Activated T-cell treated with anti-CD3 and anti-CD28 coated beads, Interleukin-2, amount 50 U/mL, for 72 hours (primary cell): ENCODE data around the gene CALY. TPM values are rescaled to one million over a fixed set of nuclear protein-coding genes. Genes with fewer than 3 reads are reported as not detected.
A peak's percentile ranks its signal among the peaks of the same experiment; 100 is the strongest.

Experiments used
- ATAC-seq, 2 donors: fragments of 150-1000 bp; cut with Tn5 transposase; replicated peaks in 1 of 2; 2 replicates each; pipeline ENCODE4 v1.10.0; 2021; ENCODE audit warnings: moderate library complexity in 2 of 2, mild to moderate bottlenecking in 1 of 2
- DNase-seq, 2 donors: peaks; one replicate each; pipeline ENCODE4 v3.0.0; 2021 to 2022; ENCODE audit warnings: mixed read lengths in 1 of 2
- H3K27ac Mint-ChIP-seq: one replicate; pipeline ENCODE4 v1.8.0; 2022; ENCODE audit warnings: mild to moderate bottlenecking, moderate library complexity, mixed read lengths
- H3K27me3 Mint-ChIP-seq: one replicate; pipeline ENCODE4 v1.8.0; 2022; ENCODE audit warnings: low read depth, mixed read lengths
- H3K36me3 Mint-ChIP-seq, 2 donors: one replicate each; pipeline ENCODE4 v1.8.0; 2022; ENCODE audit warnings: mixed read lengths in 2 of 2, mild to moderate bottlenecking in 1 of 2; ENCODE audit not compliant: insufficient read depth in 2 of 2
- H3K4me1 Mint-ChIP-seq: one replicate; pipeline ENCODE4 v1.8.0; 2022; ENCODE audit warnings: low read depth, mixed read lengths
- H3K4me3 Mint-ChIP-seq, 2 donors: one replicate each; pipeline ENCODE4 v1.8.0; 2022; ENCODE audit warnings: mild to moderate bottlenecking in 2 of 2, mixed read lengths in 2 of 2, moderate library complexity in 2 of 2
- H3K9me3 Mint-ChIP-seq, 2 donors: one replicate each; pipeline ENCODE4 v1.8.0; 2022; ENCODE audit warnings: mixed read lengths in 2 of 2
- total RNA-seq, 2 donors: library from RNA; stranded (reverse); gene quantifications; one replicate each; pipeline ENCODE4 v1.2.3, GENCODE V29; 2022

CALY gene
- total RNA-seq, 2 donors from 2014 or later = 0.09 TPM; not detected in 1

- Mint-ChIP-seq H3K9me3 (no peaks in the 10 kb centered on the region), H3K27ac (no peak overlapping the region), H3K4me1 (peaks cover 7% of the 10 kb centered on the region), H3K4me3 (no peak overlapping the region), H3K27me3 (no peaks in the 10 kb centered on the region), H3K36me3 (peaks cover 0 to 3% of the 10 kb centered on the region in 2 donors)
- DNase-seq = no peak
- ATAC-seq = no peak
These were observed 25.2 kb upstream of the CALY start for GRCh38 chr10:133361773-133362441.

DNA sequence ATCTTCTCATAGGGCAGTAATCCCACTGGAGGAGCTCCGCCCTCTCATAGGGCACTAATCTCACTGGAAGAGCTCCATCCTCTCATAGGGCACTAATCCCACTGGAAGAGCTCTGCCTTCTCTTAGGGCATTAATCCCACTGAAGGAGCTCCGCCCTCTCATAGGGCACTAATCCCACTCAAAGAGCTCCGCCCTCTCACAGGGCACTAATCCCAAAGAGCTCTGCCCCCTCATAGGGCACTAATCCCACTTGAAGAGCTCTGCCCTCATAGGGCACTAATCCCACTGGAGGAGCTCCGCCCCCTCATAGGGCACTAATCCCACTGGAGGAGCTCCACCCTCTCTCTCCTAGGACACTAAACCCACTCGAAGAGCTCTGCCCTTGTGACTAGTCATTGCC, 24.5 kb upstream of the CALY start:
- H3K9me3 Mint-ChIP-seq = no peaks in the 10 kb centered on the region
- peak overlapping the region; percentile 43 for H3K27ac Mint-ChIP-seq
- peaks cover 0 to 3% of the 10 kb centered on the region in 2 donors for H3K36me3 Mint-ChIP-seq
- no peak for DNase-seq
- H3K27me3 Mint-ChIP-seq = no peaks in the 10 kb centered on the region
- peaks cover 10% of the 10 kb centered on the region for H3K4me1 Mint-ChIP-seq
- no peak for ATAC-seq
- no peak overlapping the region for H3K4me3 Mint-ChIP-seq

DNA sequence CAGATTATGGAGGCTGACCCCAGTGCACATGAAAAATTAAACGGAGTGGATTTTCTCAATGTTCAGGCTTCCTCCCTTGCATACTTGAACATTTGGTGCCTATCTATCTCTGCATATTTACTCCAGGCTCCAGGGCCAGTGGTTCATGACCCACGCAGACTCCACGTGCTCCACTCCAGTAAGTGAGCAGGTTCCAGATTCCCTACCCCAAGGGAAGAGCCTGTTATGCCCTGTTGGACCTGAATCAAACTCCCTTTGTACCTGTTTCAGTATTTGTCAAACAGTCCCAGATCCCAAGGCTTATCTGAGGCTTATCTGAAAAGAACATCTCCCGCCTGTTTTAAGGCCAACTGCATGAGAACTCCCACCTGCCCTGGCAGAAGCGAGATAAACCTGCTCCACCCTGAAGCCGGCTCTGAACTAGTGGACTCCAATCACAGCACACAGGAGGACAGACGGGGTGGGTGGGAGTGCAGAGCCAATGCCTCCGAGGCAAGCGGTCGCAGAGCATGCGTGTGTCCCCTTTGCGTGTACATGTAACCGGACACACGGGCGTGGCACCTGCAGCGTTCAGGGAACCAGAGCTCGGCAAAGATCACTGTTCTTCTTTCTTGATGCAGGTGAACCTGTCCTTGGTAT, 23.4 kb upstream of the CALY start:
- H3K9me3 Mint-ChIP-seq = no peaks in the 10 kb centered on the region
- no peaks in the 10 kb centered on the region for H3K27me3 Mint-ChIP-seq
- no peak overlapping the region for H3K27ac Mint-ChIP-seq
- H3K4me1 Mint-ChIP-seq = peaks cover 14% of the 10 kb centered on the region
- ATAC-seq (no peak), DNase-seq (no peak)
- H3K36me3 Mint-ChIP-seq = peaks cover 0 to 3% of the 10 kb centered on the region in 2 donors
- no peak overlapping the region for H3K4me3 Mint-ChIP-seq

GRCh38 chr10:133359554-133359971, 22.9 kb upstream of the CALY start:
- H3K4me1 Mint-ChIP-seq = peaks cover 14% of the 10 kb centered on the region
- no peak for ATAC-seq
- DNase-seq = no peak
- H3K27me3 Mint-ChIP-seq = no peaks in the 10 kb centered on the region
- H3K27ac Mint-ChIP-seq = no peak overlapping the region
- H3K4me3 Mint-ChIP-seq = no peak overlapping the region
- H3K36me3 Mint-ChIP-seq = peaks cover 0 to 3% of the 10 kb centered on the region in 2 donors
- H3K9me3 Mint-ChIP-seq = no peaks in the 10 kb centered on the region

DNA sequence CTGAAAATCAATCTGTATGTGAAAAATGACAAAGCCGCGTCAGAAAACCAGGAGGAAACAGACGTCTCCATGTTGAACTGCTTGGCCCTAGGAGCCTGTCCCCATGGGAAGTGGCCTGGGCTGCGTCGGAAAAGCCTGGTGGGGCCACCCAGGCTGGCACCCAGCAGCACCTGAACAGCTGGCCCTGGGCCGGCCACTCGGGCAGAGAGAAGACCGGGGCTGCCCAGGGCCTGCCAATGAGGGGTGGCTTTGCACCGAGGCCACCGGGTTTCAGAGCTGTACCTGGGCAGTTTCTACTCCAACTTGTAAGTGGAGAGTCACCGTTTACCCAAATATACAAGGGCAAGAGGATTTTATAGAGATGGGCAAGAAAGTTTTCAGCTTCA, 22.2 kb upstream of the CALY start:
- H3K9me3 Mint-ChIP-seq = no peaks in the 10 kb centered on the region
- no peak overlapping the region for H3K4me3 Mint-ChIP-seq
- peaks cover 0 to 3% of the 10 kb centered on the region in 2 donors for H3K36me3 Mint-ChIP-seq
- ATAC-seq (no peak), DNase-seq (no peak)
- no peak overlapping the region for H3K27ac Mint-ChIP-seq
- no peaks in the 10 kb centered on the region for H3K27me3 Mint-ChIP-seq
- peaks cover 14% of the 10 kb centered on the region for H3K4me1 Mint-ChIP-seq

- Mint-ChIP-seq H3K36me3 (peaks cover 0 to 3% of the 10 kb centered on the region in 2 donors), H3K27me3 (no peaks in the 10 kb centered on the region), H3K9me3 (no peaks in the 10 kb centered on the region), H3K27ac (no peak overlapping the region), H3K4me1 (peaks cover 14% of the 10 kb centered on the region), H3K4me3 (no peak overlapping the region)
- ATAC-seq (peak; percentile 30 to 39), DNase-seq (no peak)
These were observed 21.6 kb upstream of the CALY start for GRCh38 chr10:133358162-133358924.

DNA sequence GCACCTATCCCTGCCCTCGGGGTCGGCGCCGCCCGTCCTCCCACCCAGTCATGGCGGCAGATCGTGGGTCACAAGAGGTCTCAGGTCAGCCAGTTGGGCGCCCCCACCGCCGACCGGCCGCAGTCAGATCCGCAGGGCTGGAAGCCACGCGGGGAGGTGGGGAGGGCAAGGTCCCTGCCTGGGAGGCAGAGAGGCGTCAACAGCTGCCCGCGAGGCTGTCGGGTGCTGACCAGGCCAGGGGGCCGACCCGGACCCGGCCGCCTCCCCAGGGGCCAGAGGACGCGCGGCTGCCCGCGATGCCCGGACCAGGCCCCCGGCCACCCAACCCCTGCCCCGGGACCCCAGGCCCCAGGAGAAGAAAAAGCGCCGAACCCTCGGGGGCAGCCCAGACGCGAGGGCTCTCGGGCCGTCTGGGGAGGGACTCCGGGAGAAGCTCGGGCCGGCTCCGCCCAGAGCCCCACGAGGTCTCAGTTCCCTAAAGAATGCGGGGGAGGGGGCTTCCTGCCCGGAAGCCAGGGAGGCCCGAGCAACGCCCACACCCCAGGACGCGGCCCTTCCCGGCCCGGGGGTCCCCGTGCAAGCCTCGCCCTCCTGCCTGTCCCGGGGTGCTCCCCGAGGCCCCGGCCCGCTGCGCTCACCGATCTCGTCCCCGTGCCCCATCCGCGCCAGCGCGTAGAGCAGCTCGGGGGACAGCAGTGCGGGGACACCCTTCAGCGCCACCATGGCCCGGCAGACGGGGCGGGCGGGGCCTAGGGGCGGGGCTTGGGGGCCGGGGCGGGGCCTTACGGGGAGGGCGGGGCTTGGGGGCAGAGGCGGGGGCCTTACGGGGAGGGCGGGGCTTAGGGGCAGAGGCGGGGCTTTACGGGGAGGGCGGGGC, 20.8 kb upstream of the CALY start, which contains the start of gene FUOM:
Gene FUOM (minus strand): TSS at position 735 of the 877 bp plus-strand sequence. CDS start 12 bp downstream, at position 723.
- ATAC-seq = peak; percentile 92
- H3K4me3 Mint-ChIP-seq = peak within 1 kb of the TSS; percentile 79 to 83
- no peaks in the 10 kb centered on the region for H3K9me3 Mint-ChIP-seq
- DNase-seq = peak; percentile 79 to 80
- peaks cover 14% of the 10 kb centered on the region for H3K4me1 Mint-ChIP-seq
- peaks cover 0 to 3% of the 10 kb centered on the region in 2 donors for H3K36me3 Mint-ChIP-seq
- H3K27ac Mint-ChIP-seq = no peak within 1 kb of the TSS
- no peaks in the 10 kb centered on the region for H3K27me3 Mint-ChIP-seq

GRCh38 chr10:133356549-133357284, 20.0 kb upstream of the CALY start:
- H3K27me3 Mint-ChIP-seq = no peaks in the 10 kb centered on the region
- H3K4me3 Mint-ChIP-seq = peak overlapping the region; percentile 79 to 83
- DNase-seq (no peak), ATAC-seq (no peak)
- no peaks in the 10 kb centered on the region for H3K36me3 Mint-ChIP-seq
- no peaks in the 10 kb centered on the region for H3K9me3 Mint-ChIP-seq
- no peak overlapping the region for H3K27ac Mint-ChIP-seq
- peaks cover 9% of the 10 kb centered on the region for H3K4me1 Mint-ChIP-seq

DNA sequence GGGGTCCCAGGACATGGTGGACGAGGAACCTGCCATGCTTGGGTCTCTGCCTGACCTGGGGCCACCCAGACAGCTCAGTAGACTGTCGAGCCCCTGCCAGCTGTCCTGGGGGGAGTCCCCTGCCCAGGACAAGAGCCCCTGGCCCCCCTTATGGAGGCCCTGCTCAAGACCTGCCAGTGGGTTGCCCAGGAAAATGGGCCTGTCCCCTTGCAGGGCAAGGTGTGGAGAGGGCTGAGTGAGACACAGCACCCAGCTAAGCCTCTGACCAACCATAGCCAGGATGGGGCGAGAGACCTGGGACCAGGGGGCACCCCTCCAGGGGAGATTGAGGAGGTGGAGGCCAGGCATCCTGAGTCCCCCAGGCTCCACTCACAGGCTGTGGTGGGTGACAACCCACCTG, 19.3 kb upstream of the CALY start:
- ATAC-seq (no peak), DNase-seq (no peak)
- Mint-ChIP-seq H3K4me1 (peaks cover 7% of the 10 kb centered on the region), H3K36me3 (no peaks in the 10 kb centered on the region), H3K27ac (no peak overlapping the region), H3K4me3 (peak overlapping the region; percentile 69 to 71), H3K9me3 (no peaks in the 10 kb centered on the region), H3K27me3 (no peaks in the 10 kb centered on the region)

DNA sequence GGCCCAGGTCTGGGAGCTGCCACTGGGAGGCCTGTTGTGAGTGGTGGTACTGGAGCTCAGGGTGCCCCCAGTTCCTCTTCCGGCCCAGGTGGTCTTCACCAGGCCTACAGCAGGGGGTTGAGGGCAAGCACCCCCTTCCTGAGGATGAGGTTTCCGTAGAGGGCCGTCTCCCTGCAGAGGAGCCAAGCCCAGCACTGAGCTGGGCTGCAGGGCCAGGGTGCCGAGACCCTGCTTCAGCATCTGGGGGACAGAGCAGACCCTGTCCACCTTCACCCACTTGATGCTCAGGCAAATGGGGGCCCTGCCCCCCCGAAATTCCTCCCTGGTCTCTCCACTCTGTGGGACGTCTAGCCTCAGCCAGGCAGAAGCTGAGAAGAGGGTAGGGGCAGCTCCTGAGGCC, 18.6 kb upstream of the CALY start:
- Mint-ChIP-seq H3K36me3 (no peaks in the 10 kb centered on the region), H3K4me3 (no peak overlapping the region), H3K27ac (no peak overlapping the region), H3K27me3 (no peaks in the 10 kb centered on the region), H3K4me1 (peaks cover 7% of the 10 kb centered on the region), H3K9me3 (no peaks in the 10 kb centered on the region)
- DNase-seq (no peak), ATAC-seq (no peak)

GRCh38 chr10:133354672-133355240, 18.1 kb upstream of the CALY start:
- H3K4me3 Mint-ChIP-seq = no peak overlapping the region
- peaks cover 7% of the 10 kb centered on the region for H3K4me1 Mint-ChIP-seq
- no peaks in the 10 kb centered on the region for H3K9me3 Mint-ChIP-seq
- ATAC-seq = no peak
- no peaks in the 10 kb centered on the region for H3K27me3 Mint-ChIP-seq
- no peaks in the 10 kb centered on the region for H3K36me3 Mint-ChIP-seq
- no peak overlapping the region for H3K27ac Mint-ChIP-seq
- no peak for DNase-seq
